ENCODE results near the gene CTNNA2. TPM values are rescaled to one million over a fixed set of nuclear protein-coding genes. Genes with fewer than 3 reads are reported as not detected.

The CTNNA2 gene
- polyA plus RNA-seq, 1 experiment = not detected

DNA sequence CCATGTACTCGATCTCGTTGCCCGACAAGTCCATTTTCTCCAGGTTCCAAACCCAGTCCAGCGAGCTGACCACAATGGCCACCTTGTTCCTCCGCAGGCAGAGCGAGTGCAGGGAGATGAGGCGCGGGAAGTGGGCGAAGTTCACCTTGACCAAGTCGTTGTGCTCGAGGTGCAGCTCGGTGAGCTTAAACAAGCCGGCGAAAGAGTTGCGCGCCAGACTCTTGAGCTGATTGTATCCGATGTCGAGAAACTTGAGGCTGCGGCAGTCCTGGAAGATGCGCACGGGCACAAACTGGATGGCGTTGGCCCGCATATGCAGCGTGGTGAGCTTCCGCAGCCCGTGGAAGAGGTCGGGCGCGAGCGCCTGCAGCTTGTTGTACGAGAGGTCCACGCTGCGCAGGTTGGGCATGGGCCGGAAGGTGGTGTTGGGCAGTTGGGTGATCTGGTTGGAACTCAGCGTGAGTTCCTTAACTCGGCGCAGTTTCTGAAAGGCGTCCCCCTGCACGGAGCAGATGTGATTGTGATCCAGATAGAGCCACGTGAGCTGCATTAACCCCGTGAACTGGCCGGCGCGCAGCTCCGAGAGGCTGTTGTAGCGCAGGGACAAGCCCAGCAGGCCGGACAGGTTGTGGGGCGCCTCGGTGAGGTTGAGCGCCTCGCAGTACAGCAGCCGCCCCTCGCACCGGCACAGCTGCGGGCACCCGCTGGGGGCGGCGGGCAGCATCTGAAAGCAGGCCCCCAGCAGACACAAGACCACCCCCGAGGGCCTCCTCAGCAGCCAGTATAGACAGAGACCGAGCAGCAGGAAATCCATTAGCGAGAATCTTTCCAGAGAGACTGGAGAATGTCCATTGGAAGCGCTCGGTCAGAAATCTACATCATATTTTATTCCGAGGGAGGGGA, 790.4 kb downstream of the CTNNA2 start:
- Histone ChIP-seq H3K4me3 (ENCODE audit: low read depth, low read length) (no peak overlapping the region), H3K9me3 (ENCODE audit: control insufficient read depth, insufficient read depth, low read length) (no peaks in the 10 kb centered on the region; the same call in 1 of the 2 replicates), H3K27me3 (ENCODE audit: control insufficient read depth, insufficient read depth, low read length) (peaks cover 42% of the 10 kb centered on the region), H3K27ac (ENCODE audit: low read depth, low read length) (no peak overlapping the region)
- CTCF ChIA-PET = no interaction called here
- no peak for DNase-seq (ENCODE audit: low read depth, low spot score)
- POLR2A ChIA-PET = no interaction called here
- TF ChIP-seq, protein P1, sequence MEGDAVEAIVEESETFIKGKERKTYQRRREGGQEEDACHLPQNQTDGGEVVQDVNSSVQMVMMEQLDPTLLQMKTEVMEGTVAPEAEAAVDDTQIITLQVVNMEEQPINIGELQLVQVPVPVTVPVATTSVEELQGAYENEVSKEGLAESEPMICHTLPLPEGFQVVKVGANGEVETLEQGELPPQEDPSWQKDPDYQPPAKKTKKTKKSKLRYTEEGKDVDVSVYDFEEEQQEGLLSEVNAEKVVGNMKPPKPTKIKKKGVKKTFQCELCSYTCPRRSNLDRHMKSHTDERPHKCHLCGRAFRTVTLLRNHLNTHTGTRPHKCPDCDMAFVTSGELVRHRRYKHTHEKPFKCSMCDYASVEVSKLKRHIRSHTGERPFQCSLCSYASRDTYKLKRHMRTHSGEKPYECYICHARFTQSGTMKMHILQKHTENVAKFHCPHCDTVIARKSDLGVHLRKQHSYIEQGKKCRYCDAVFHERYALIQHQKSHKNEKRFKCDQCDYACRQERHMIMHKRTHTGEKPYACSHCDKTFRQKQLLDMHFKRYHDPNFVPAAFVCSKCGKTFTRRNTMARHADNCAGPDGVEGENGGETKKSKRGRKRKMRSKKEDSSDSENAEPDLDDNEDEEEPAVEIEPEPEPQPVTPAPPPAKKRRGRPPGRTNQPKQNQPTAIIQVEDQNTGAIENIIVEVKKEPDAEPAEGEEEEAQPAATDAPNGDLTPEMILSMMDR (IDR thresholded peaks at IDR 0.05; ENCODE audit: low read depth, low read length) = no peak

DNA sequence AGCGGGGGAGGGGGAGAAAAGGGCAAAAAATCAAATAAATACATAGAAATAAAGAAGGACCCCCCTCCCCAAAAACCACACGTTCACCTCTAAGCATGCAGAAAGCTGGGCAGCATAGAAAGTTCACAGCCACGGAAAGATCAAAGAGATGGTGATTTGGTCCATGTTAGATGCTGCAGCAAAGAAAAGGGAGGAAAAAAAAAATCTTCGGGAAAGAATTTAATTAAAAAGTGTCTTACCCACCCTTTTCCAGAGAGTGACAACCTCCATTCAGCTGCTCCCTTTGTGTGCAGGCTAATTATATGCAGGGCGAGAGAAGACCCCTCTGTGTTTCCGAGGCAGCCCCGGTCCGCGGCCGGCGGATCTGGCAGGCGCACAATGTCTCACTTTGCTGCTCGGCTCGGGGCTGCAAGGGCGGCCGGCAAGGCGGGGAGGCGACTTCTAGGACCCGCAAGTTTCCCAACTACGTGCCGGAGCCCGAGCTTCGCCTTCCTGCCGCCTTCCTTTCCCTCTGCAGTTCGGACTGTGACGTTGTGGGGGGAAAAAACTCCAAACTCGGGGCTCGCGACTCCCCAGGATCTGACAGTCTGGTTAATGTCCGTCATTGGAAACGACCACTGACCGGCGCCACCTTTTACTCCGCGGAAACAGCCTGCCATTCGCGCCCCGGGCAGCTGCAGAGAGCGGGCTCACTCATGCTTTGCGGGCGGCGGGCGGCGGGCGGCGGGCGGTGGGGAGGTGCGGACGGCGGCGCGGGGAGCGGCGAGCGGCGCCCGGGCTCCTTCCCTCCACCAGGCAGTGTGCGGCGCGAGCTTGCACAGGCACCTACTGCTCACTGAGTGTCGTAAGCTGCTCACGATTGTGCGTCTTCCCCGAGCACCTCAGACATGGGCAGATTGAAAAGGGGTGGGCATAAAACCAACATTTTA, 791.3 kb downstream of the CTNNA2 start, which contains the start of gene LRRTM1:
LRRTM1 (minus strand) TSS at position 844 of the 929 bp plus-strand sequence. CDS start 933 bp downstream, outside the sequence.
- Histone ChIP-seq H3K27ac (ENCODE audit: low read depth, low read length) (no peak within 1 kb of the TSS), H3K27me3 (ENCODE audit: control insufficient read depth, insufficient read depth, low read length) (peaks cover 42% of the 10 kb centered on the region), H3K4me3 (ENCODE audit: low read depth, low read length) (peak within 1 kb of the TSS; percentile 23; the same call in 1 of the 2 replicates), H3K9me3 (ENCODE audit: control insufficient read depth, insufficient read depth, low read length) (no peaks in the 10 kb centered on the region; the same call in 1 of the 2 replicates)
- POLR2A ChIA-PET = no interaction called here
- DNase-seq (ENCODE audit: low read depth, low spot score) = no peak
- CTCF ChIA-PET = no interaction called here
- TF ChIP-seq, protein P1 (IDR thresholded peaks at IDR 0.05; ENCODE audit: low read depth, low read length) = no peak

DNA sequence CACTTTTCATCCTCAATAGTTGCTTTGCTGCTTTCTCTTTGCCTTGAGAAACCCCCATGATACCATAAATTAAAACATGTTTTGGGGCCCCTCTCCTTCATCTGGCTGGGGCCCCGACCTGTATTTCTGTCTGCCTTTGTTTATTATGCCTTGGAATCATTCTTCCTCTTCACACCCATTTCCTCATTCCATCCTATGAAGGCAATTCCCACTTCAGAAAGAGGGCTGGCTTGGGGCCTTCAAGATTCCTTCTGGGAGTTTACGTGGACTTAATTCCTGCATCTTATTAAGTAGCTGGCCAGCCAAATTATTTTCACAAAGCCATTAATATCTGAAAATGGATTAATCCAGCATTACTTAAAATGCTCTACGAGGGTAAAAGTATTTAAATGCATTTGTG, 798.5 kb downstream of the CTNNA2 start:
- no peak overlapping the region for H3K4me3 ChIP-seq (ENCODE audit: low read depth, low read length)
- no peak for DNase-seq (ENCODE audit: low read depth, low spot score)
- TF ChIP-seq, protein P1 (IDR thresholded peaks at IDR 0.05; ENCODE audit: low read depth, low read length) = no peak
- no peak overlapping the region for H3K27ac ChIP-seq (ENCODE audit: low read depth, low read length)
- H3K9me3 ChIP-seq (ENCODE audit: control insufficient read depth, insufficient read depth, low read length) = no peaks in the 10 kb centered on the region
- POLR2A ChIA-PET = no interaction called here
- no peaks in the 10 kb centered on the region for H3K27me3 ChIP-seq (ENCODE audit: control insufficient read depth, insufficient read depth, low read length)
- CTCF ChIA-PET = no interaction called here

DNA sequence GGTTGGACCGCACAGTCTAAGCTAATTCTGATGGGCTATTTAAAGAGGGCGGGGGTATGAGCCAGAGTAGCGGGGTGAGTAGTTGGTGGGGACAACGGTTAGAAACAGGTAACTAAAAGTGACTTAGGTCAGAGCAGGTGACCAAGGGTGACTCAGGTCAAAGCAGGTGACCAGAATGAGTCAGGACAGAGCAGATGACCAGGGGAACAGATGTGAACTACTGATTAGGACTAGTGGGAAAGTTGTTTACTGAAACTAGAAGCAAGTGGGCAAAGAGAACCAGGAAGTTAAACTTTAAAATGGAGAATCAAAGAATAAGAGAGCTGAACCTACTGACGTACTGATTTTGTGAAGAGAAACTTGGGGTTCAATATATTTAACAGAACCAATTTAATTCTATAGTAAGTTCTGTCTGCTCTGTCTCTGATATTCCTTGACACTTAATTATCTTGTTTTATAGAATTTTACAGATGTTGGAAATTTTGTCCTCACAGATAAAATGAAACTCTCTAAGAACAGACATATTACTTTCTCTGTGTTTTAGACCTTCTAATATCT, 799.5 kb downstream of the CTNNA2 start:
- POLR2A ChIA-PET = no interaction called here
- TF ChIP-seq, protein P1 (IDR thresholded peaks at IDR 0.05; ENCODE audit: low read depth, low read length) = no peak
- Histone ChIP-seq H3K9me3 (ENCODE audit: control insufficient read depth, insufficient read depth, low read length) (no peaks in the 10 kb centered on the region), H3K27me3 (ENCODE audit: control insufficient read depth, insufficient read depth, low read length) (peaks cover 3% of the 10 kb centered on the region), H3K27ac (ENCODE audit: low read depth, low read length) (no peak overlapping the region), H3K4me3 (ENCODE audit: low read depth, low read length) (no peak overlapping the region)
- CTCF ChIA-PET = no interaction called here
- no peak for DNase-seq (ENCODE audit: low read depth, low spot score)
